Fibroblast of lung (primary cell): ENCODE data around the gene MYL10.

Experiments used
- EZH2 ChIP-seq: IDR thresholded peaks from 2 replicates; pipeline ENCODE4 v1.5.1; 2012; ENCODE audit warnings: low read length, control low read depth, mild to moderate bottlenecking; ENCODE audit errors: missing control alignments
- TF ChIP-seq, protein P1 (sequence below), 2 donors: IDR thresholded peaks in 1 of 2; conservative IDR thresholded peaks in 1 of 2; 1 replicate in 1 of 2; 2 replicates in 1 of 2; pipeline ENCODE4 v1.5.1; 2011 to 2012; ENCODE audit warnings: low read length in 2 of 2, control low read depth in 1 of 2, inconsistent platforms in 1 of 2, low read depth in 1 of 2, mild to moderate bottlenecking in 1 of 2

DNA sequence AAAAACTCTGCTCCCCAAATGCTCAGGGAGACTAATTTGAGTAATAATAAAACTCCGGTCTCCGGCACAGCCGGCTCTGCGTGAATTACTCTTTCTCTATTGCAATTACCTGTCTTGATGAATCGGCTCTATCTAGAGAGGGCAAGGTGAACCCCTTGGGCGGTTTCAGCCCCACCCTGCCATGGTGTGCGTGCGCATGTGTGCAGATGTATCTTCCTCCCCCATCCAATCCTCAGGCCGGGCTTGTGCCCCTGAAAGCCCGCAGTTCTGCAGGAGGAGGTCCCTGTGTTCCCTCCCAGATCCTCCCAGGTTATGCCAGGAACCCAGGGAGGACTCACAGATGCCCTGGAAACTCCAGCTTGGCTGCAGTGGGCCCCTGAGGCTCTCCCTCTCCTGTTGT, 48.3 kb upstream of the MYL10 start:
- TF ChIP-seq, protein P1, sequence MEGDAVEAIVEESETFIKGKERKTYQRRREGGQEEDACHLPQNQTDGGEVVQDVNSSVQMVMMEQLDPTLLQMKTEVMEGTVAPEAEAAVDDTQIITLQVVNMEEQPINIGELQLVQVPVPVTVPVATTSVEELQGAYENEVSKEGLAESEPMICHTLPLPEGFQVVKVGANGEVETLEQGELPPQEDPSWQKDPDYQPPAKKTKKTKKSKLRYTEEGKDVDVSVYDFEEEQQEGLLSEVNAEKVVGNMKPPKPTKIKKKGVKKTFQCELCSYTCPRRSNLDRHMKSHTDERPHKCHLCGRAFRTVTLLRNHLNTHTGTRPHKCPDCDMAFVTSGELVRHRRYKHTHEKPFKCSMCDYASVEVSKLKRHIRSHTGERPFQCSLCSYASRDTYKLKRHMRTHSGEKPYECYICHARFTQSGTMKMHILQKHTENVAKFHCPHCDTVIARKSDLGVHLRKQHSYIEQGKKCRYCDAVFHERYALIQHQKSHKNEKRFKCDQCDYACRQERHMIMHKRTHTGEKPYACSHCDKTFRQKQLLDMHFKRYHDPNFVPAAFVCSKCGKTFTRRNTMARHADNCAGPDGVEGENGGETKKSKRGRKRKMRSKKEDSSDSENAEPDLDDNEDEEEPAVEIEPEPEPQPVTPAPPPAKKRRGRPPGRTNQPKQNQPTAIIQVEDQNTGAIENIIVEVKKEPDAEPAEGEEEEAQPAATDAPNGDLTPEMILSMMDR (conservative IDR thresholded peaks at IDR 0.05 in 1 of 2, IDR thresholded peaks at IDR 0.05 in 1 of 2; ENCODE audit: low read depth in 1 of 2, low read length in 2 of 2): no peak
- TF ChIP-seq EZH2: no peak
